Fibroblast of skin of left quadriceps (primary cell): ENCODE measurements around the gene IGFALS.

Experiments used
- DNase-seq, 2 experiments: peaks; one replicate each; pipeline ENCODE4 v3.0.0-alpha.2; 2013; ENCODE audit warnings: low read depth in 2 of 2

IGFALS gene

DNA sequence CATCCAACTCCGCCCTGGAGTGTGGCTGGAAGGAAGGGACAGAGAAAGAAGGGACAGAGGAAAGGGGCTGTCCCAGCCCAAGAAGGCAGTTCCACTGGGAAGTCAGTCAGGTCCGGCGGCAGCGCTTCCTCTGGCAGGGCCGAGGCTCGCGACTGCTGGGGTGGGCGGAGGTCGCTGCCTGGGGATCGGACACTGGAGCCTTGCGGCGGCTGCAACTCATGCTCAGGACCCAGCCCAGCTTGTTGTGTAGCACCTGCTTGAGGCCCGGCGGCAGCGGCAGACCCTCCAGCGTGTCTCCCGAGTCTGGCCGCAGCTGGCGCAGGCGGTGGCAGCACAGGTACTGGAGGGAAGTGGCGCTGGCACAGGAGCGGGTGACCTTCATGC is 16.5 kb downstream of the IGFALS start:
- DNase-seq, result no peak

DNA sequence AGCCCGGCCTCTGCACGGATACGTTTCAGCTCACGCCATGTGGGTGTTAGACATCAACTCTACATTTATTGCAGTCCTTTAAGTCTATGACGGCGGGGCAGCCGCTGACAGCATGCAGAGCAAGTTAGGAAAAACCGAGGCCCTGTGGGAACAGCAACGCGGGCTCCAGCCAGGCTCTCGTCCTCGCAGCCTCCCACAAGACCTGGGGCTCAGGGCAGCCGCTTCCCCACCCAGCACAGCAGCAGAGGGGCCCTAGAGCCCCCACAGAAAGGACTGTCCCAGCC is 16.9 kb downstream of the IGFALS start:
- no peak for DNase-seq

DNA sequence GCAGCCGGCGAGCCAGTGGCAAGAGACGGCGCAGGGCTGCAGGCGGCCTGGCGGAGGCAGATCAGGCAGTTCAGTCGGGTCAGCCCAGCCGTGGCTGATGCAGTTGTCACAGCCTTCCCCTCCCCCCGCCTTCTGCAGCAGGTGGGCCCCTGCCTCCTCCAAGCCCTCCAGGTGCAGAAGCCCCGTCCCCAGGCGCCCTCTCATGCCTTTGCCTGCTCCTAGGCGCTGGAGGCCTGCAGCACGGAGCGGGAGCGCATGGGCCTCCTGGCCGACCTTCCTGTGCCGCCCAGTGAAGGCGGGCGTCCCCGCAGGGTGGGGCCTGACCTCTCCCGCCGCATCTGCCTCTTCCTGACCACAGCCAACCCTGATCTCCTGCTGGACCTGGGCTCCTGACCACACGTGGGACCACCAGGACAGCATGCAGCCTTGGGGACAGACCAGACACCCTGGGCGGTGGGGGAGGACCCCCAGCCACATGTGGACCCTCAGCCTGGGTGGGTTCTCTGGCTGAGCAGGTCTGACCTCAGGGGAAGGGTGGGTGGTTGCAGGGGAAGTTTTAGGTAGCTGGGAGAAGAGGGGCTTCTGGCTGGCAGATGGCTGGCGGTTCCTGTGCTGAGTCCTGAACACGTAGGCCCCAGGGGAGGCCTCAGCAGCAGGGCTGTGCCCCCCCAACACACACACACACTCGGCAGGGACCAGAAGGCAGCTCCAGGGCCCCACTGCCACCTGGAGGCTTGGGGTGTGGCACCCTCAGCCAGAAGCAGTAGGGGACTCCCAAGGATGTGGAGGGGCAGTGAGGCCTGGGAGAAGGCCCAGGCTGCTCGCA is 17.4 kb downstream of the IGFALS start:
- no peak for DNase-seq

DNA sequence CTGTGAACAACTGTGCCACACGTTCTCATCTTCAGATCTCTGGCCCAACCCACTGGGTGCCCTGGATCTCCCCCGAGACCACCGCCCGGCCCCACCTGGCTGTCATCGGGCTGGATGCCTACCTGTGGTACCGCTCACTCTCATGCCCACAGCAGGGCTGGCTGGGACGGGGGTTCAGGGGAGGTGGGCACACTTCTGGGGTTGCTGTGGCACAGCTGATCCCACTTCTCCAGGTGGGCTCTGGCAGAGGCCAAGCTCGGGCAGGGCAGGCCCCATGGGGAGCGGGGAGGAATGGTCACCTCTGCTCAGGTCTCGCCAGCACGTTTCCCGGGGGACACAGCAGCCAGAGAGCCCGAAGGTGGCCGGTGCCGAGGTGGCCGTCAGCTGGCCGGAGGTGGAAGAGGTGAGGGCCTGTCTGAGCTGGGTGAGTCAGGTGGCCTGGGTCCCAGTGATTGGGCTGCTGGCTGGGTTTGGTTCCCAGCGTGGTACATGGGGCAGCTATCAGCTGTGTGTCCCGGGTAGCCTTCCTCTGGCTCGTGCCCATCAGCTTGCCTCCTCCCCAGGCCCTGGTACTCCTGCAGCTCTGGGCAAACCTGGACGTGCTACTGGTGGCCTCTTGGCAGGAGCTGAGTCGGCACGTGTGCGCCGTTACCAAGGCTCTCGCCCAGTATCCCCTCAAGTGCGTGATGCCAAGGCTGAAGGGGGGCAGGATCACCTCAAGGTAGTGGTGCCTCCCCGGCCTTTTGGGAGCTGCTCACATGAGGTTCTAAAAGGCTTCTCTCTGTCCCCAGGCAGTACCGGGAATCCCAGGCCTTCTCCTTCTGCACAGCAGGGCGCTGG is 18.3 kb downstream of the IGFALS start:
- DNase-seq, result no peak

- DNase-seq, result no peak
Observed at GRCh38 chr16:1774448-1774780, 19.1 kb downstream of the IGFALS start.

- DNase-seq, result no peak
Observed at GRCh38 chr16:1773703-1774447, 19.6 kb downstream of the IGFALS start.

DNA sequence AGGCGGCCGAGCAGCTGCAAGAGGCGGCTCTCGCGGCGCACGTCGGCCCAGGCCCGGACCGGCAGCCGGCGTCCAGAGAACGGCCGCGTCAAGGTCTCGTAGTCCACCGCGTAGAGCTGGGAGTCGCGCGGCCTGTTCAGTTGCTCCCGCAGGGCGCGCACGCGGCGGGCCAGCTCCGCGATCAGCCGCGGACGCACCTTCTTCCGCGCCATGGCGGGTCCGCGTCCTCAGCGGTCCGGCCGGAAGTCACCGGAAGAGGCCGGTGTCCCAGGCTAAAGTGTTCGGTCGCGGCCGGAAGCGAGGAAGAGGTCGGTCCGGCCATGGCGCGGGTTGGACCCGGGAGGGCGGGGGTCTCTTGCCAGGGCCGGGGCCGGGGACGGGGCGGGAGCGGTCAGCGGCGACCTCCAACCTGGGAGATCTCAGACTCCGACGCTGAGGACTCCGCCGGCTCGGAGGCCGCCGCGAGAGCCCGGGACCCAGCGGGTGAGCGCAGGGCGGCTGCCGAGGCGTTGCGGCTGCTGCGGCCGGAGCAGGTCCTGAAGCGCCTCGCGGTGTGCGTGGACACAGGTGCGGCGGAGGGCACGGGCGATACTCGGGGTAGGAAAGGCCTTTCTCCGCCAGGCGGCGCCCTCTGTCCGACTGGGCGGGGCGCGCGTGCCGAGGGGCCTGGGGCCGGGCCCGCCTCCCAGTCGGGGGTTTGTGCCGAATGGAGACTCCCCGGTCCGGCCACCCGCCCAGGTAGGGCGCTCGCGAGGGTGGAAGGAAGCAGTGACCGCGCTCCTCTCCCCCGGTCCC is 20.4 kb downstream of the IGFALS start, which contains the start of gene MRPS34:
TSS of gene MRPS34 (minus strand) at position 227 of the 795 bp plus-strand sequence. CDS start at position 212, 15 bp downstream.
- DNase-seq, result peak; percentile 43 to 51

DNA sequence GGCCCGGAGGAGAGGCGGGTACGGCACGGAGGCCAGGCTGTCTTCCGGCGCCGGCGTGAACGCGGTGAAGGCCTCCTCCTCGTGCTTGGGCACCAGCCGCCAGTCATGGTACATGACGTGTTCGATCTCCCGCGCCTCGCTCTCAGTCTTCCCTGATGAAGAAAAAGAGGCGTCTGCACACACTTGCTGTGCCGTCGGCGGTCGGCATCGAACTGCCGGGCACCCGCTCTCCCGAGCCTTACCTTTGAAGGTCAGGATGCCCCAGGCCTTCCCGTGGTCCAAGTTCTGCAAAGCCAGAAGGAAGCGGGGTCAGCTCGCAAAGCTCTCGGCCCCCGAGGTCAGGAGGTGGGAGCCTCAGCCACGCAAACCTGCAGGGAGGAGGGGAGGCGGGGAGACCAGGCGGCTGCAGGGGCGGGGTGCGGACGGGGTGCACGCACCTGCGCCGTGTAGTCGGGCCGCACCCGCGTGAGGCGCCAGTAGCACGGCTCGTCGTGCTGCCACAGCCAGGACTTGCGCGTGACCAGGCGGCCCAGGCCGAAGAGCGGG is 21.1 kb downstream of the IGFALS start, which contains the start of gene EME2:
TSS of gene EME2 (plus strand) at position 449 of the 546 bp plus-strand sequence. CDS start 418 bp downstream, outside the sequence.
- no peak for DNase-seq

DNA sequence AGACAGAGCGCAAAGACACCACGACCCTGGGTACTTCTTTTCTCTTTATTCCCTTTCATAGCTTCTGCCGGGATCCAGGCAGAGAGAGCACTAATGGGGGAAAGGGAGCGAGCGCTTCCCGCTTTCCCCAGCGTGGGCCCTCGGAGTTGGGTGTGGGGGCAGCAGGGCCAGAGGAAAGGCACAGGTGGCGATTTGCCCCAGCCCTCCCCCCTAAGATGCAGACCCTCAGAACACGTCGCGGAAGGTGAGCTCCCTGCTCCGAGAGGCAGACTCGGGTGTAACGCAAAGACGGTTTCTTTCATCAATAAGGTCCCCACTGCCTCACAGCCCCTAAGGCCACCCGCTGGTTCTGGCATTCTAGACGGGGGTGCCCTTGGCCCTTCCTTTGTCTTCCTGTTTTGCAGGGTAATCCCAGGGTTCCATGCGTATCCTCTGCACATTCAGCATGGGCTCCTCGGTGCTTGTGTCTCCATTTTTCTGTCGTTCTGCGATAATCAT is 21.6 kb downstream of the IGFALS start:
- DNase-seq, result no peak

- peak in 1 of 2 experiments; percentile 15 for DNase-seq
Observed at GRCh38 chr16:1771188-1771863, 22.2 kb downstream of the IGFALS start, which contains the start of gene NME3. Gene NME3 (minus strand): TSS chr16:1771543. CDS start chr16:1771534, 9 bp downstream.

DNA sequence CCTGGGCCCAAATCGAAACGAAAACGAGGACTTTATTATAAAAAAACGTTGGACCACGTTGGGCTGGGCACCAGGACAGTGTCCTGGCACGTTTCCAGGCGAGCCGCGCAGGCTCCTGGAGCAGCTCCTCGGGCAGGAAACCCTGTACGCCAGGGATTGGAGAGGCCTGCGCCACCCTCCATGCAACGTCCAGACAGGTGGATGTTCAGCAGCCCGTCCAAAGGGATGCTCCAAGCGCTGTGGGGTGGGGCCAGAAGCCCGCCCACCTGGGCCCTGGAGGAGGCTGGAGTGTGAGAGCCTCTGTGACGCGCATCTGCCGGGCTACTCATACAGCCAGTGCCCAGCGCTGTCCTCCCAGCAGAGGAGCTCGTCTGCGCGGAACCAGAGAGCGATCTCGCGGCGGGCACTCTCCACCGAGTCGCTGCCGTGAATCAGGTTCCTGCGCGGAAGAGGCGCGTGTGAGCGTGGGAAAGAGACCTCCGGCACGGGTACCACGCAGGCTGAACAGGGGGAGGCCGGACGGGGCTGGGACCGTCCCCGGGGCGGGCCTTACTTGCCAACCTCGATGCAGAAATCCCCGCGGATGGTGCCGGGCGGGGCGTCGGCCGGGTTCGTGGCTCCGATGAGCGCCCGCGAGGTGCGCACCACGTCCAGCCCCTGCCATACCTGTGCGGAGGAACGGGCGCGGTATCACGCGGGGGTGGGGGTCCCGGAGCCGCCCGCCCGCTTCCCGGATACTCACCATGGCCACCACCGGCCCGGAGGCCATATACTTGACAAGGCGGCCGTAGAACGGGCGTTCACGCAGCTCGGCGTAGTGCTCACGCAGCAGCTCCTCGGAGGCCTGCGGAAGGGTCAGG is 22.9 kb downstream of the IGFALS start:
- no peak for DNase-seq

DNA sequence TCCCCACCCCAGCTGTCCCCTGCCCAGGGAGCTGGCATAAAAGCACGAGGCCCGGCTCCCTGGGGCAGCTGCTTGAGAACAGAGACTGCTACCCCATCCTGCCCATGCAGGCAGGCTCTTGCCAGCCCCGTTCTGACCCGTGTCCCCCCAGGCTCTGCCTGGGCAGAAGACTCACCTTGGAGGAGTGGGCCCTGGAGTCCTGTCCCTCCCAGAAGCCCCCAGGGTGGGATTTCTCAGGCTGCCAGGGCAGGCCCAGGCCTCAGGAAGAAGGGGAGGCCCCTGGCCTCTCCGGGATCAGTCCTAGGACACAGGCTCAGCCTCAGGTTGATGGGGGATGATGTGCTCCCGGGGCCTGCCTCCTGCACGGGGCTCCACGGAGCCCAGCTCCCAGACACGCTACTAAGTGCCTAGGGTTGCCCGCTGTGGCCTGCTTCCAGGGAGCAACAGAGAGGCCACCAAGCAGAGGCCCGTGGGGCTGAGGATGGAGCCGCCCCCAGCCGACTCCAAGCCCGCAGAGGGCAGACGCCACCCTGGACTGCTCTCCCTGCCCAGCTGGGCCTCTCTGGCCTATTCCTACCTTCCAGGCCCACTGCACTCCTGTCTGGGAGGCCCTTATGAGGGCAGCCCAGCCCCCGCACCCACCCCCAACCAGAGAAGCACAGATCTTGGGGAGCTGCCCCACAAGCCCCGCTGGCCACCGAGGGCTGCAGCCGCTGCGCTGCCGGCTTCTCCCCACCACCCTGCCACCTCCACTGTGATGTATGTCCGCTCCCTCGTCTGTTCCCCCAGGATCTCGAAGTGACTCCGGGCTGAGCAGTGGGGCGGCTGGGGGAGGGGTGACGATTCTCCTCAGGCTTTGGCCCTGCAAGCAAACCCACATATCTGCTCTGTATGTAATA is 23.9 kb downstream of the IGFALS start:
- no peak for DNase-seq

DNA sequence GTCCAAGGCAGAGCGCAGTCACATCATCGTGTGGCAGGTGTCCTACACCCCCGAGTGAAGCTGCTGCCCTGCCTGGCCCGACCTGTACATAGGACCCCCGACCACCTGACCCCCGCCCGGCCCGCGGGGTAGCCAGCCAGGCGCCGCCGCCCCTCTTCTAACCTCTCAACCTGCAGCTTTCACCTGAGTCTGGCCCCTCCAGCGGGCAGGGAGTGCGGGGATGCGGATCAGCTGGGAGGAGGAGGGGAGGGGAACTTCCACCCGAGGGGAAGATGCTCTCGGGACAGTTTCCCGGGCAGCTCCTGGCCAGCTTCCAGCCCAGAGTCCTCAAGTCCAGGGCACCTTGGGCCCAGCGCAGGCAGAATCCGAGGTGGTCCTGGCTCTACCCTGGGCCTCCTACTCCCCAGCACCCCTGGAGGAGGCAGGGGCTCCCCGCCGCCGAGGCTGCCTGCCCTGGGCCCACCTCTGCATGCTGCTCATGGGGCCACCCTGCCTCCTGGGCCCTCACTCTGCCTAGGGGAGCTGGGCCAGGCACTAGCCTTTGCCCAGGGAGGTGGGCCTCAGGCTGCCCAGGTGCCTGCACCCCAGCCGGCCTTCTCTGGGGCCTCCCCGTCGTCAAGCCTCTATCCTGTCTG is 24.6 kb downstream of the IGFALS start:
- DNase-seq, result no peak

GRCh38 chr16:1768061-1768766 is 25.3 kb downstream of the IGFALS start:
- DNase-seq, result no peak

GRCh38 chr16:1767116-1767994 is 26.1 kb downstream of the IGFALS start:
- DNase-seq, result no peak

GRCh38 chr16:1766701-1767100 is 26.8 kb downstream of the IGFALS start:
- no peak for DNase-seq
